ENCODE data around the gene DDX42.

DDX42 gene

DNA sequence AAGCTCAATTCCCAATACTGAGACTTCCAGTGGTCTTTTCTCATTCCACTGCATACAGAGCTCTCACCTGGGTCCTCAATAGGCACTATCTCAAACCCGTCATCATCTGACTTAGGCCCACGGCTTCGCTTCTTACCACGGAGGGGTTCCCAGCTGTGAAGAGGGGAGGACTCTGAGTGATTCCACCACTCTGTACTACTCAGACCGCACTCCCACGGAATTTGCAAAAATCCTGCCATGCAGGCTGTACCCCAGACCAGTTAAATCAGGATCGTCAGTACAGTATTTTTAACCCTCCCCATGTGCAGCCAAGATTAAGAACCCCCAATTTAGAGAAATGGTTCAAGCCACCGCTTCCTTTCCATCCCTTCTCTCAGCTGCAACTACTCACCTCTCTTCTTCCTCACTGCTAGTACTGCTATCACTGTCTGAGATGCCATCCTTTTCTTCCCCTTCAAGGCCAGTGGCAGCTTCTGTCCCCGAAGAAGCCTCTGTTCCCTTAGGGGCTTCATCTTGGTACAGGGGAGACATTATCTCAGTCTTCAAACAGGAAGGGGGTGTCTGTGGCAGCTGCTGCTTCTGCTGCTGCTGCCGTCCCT lies 47.1 kb downstream of the DDX42 start:
- in situ Hi-C loops (cut with HindIII; ENCODE audit: low sequenced_read_pairs) = no loop called here

DNA sequence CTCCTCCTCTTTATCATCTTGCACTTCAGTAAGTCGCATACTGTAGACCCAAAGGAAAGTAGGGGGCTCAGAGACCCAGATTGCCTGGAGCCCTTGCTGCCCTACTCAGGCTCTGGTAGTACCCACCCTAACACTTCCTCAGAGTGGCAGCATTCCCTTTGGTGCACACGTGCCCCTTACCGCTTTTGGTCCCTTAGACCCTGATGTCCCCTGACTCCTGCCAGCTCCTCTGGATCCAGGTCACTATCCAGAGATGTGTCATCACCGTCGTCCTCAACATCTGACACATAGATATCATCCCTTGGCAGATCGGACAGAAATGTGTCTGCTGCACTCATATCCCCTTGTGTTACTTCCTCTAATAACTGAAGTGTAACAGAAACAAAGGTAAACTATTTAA lies 47.8 kb downstream of the DDX42 start:
- in situ Hi-C loops (cut with HindIII; ENCODE audit: low sequenced_read_pairs) = no loop called here

DNA sequence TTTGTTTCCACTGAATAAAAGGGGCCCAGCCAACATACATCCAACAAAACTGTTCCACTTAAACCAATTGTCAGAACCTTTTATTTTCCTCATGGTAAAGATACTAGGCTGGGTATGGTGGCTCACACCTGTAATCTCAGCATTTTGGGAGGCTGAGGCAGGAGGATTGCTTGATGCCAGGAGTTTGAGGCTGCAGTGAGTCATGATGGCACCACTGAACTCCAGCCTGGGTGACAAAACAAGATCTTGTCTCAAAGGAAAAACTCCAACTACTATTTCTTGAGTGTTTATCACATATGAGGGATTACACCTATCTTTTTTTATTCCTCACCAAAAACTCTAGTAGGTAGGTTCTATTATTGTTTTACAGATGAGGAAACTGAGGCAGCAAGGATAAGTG lies 48.6 kb downstream of the DDX42 start:
- in situ Hi-C loops (cut with HindIII; ENCODE audit: low sequenced_read_pairs) = no loop called here

DNA sequence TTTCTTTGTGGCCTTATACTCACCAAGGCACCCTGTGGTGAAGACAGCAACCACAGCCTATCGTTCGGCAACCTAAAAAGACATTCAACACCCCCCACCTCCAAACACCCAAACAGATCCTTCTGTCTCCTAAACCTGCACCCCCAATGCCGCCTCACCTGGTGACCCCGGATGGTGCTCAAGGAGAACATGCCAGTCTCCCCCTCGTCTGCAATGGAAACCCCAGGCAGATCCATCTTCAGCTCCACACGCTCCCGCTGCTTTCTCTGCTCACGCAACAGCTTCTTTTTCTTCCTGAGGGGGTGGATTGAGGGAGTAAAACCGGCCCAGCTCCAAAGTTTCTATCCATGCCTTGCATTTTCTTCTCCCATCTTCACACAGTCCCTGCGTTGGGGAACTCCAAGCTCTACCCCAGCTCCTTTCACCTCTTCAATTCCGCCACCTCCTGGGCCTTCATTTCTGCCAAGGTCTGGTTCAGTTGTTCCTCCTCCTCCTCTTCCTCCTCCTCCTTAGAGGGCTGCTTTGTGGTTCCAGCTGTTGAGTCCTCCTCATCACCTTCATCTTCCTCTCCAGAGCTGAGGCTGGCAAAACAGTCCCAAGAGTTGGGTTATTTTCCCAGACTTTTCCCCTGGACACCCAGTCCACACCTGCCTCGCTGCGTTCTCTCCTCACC lies 49.8 kb downstream of the DDX42 start:
- in situ Hi-C loops (cut with HindIII; ENCODE audit: low sequenced_read_pairs) = no loop called here

DNA sequence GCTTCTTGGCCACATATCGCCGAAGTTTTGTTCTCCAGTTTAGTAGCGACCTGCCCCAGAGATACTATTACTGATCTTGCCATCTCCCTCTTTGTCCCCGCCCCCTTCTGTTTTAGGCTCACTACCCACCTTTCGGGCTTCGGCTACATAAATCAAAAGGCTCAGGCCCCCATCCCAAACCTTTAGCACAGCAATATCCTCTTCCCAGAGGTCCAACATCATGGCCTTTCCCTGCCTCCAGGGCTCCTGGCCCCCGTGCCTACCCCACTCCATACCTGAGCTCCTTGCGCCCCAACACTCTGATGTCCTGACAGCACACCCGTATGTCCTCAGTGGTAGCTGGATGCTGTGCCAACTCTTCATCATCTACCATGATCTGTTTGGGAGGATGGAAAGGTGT lies 50.4 kb downstream of the DDX42 start:
- in situ Hi-C loops (cut with HindIII; ENCODE audit: low sequenced_read_pairs) = no loop called here

DNA sequence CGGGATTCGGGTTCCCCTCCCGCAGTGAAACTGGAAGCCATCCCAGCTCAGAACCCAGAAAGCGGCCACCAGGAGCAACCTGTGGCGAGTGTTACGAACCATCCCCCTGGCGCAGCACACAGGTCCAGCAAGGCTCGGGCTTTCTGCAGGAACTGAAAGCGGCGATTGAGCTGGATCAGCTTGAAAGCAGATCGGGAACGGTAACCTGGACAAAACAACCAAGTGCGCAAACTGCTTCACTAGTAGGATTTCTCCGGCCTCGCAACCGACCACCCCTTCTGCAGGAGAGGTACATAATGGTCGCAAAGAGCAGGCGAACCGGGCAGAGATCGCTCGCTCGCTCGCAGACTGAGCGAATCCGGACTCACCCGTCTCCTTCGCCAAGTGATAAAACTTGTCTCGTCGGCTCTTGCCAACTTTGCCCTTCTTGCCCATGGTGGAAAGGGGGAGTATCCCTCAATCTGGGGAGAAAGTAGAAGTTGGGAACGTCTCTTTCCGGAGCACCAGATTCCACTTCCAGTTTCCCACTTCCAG lies 52.6 kb downstream of the DDX42 start:
- in situ Hi-C loops (cut with HindIII; ENCODE audit: low sequenced_read_pairs) = no loop called here

DNA sequence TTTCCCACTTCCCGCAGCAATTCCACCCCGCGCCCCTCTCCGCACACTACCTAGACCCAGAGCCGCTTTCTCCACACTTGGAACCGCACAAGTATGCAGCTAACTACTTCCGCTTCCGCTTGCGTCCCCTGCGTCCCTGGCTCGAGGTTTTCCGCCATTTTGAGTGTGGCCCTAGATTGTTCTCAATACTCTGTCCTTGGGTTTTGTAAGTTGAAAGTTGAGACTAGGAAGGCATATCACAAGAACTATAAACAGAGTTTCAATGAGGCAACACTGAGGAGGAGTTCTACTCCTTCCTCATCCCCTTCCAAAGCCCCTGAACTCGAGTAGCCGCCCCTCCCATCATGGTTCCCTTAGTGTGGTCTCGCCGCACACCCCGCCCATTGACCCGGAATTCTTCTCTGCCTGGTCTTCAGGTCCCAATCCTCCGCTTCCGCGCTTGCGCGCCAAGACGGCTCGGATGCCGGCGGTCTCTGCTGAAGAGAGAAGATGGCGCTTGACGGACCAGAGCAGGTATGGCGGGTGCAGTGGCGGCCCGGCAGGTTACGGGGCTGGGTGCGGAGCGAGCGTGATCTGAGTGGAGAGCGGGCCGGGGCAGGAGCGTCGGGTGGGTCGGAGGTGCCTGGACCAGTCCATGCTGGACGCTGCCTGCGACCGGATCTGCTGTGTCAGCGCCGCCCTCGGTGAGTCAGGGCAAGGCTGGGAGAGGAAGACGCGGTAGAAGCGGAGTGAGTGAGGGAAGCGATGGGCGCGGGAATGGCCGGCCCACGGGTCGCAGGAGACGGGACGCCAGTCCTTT lies 53.2 kb downstream of the DDX42 start, which contains the start of the genes FTSJ3 and PSMC5:
TSS of gene FTSJ3 (minus strand) at position 662 of the 799 bp plus-strand sequence. CDS start 761 bp downstream, outside the sequence.
TSS of gene PSMC5 (plus strand) at position 430 of the 799 bp plus-strand sequence. CDS start at position 490, 60 bp downstream.
- in situ Hi-C loops (cut with HindIII; ENCODE audit: low sequenced_read_pairs) = no loop called here

DNA sequence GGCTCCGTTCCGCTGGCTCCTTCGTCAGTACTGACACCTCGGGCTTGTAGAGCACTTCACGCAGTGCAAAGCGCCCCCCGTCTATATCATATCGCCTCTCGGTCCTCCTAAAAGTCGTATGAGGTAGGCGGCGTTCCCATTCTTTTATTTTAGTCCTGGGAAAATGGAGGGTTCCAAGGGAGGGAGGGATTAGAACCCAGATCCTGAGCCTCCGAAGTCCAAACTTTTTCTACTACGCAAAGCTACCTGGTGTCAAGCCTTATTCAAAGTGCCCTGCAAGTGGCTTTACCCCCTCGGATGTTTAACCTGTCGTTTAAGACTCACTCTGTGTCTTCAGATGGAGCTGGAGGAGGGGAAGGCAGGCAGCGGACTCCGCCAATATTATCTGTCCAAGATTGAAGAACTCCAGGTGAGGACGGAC lies 53.8 kb downstream of the DDX42 start:
- in situ Hi-C loops (cut with HindIII; ENCODE audit: low sequenced_read_pairs) = no loop called here

DNA sequence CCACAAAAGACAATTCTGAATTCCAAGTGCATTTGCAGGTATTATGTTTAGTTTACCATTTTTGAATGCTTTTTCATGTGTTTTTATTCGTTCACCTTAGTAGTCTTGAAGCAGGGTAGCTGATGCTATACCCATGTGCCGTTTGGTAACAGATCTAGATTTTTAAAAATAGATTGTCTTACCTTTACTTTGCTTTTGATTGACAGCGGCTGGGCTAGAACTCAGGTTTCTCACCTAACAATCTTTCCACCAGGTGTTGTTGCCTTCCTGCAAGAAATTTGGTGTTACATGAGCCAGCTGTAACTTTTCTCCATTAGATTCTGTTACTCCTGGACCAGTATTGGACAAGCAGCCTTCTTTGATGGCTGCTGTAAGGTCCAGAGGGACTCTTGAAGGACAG lies 55.0 kb downstream of the DDX42 start:
- in situ Hi-C loops (cut with HindIII; ENCODE audit: low sequenced_read_pairs) = no loop called here

DNA sequence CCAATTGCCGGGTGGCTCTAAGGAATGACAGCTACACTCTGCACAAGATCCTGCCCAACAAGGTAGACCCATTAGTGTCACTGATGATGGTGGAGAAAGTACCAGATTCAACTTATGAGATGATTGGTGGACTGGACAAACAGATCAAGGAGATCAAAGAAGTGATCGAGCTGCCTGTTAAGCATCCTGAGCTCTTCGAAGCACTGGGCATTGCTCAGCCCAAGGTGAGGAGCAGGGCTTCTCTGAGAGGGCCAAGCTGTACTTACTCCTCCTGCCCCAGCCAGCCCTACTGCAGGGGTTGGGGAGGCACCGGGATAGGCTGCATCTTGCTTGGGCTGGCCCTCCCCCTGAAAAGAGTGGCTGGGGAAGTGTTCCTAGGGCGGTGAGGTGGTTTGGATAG lies 56.3 kb downstream of the DDX42 start:
- in situ Hi-C loops (cut with HindIII; ENCODE audit: low sequenced_read_pairs) = no loop called here

DNA sequence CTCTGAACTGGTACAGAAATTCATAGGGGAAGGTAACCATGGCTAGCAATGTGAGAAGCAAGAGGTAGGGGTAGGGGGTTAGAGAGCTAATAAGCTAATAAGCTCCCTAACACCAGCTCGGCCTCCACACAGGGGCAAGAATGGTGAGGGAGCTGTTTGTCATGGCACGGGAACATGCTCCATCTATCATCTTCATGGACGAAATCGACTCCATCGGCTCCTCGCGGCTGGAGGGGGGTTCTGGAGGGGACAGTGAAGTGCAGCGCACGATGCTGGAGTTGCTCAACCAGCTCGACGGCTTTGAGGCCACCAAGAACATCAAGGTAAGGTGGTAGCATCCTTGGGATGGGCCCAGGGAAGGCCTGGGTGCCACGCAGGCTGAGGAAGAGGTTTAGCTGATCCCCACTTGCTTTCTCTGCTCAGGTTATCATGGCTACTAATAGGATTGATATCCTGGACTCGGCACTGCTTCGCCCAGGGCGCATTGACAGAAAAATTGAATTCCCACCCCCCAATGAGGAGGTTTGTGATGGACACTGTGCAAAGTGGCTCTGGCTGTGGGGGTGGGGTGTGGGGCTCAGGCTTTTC lies 57.0 kb downstream of the DDX42 start:
- in situ Hi-C loops (cut with HindIII; ENCODE audit: low sequenced_read_pairs) = no loop called here

DNA sequence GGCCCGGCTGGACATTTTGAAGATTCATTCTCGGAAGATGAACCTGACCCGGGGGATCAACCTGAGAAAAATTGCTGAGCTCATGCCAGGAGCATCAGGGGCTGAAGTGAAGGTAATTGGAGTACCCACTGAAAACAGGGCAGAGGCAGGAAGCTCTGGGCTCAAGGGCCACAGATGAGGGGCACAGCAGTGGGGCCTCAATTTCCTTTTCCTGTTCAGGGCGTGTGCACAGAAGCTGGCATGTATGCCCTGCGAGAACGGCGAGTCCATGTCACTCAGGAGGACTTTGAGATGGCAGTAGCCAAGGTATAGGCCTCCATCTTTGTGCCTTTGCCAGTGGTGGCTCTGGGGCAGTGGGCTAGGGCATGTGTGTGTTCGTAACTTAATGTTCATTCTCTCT lies 57.5 kb downstream of the DDX42 start:
- in situ Hi-C loops (cut with HindIII; ENCODE audit: low sequenced_read_pairs) = no loop called here

DNA sequence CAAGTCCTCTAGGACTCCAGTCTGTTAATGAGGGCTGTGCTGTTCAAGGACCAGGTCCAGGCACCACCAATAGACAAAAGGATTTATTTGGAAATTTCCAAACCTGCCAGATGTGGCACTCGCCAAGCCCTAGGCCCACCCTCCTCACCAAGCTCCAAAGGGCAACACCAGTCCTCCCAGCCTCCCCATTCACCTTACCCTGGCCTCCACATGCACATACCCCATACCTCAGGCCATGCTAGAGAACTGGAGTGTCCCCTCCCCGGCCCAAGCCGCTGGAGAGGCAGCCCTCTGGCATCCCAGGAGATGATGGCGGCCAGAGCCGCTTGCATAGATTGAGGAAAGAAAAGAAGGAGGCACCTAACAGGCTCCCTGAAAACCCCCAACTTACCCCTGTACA lies 58.0 kb downstream of the DDX42 start:
- in situ Hi-C loops (cut with HindIII; ENCODE audit: low sequenced_read_pairs) = no loop called here

DNA sequence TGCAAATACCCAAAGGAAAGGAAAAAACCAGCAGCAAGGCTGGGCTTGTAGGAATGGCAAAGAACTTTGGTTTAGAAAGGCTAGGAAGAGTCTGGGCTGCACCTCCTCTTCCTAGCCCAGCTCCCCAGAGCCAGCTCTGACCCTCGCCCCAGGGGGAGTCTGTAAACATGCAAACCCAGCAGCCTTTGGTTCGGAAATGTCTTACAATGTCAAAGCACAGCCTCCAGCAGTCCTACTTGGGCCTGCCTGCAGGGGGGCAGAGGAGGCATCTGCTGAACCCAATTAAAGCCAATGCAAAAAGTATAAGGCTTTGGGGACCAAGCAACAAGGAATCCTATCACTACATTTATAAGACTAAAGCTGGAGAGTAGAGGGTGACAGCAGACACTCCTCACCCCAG lies 58.5 kb downstream of the DDX42 start:
- in situ Hi-C loops (cut with HindIII; ENCODE audit: low sequenced_read_pairs) = no loop called here

DNA sequence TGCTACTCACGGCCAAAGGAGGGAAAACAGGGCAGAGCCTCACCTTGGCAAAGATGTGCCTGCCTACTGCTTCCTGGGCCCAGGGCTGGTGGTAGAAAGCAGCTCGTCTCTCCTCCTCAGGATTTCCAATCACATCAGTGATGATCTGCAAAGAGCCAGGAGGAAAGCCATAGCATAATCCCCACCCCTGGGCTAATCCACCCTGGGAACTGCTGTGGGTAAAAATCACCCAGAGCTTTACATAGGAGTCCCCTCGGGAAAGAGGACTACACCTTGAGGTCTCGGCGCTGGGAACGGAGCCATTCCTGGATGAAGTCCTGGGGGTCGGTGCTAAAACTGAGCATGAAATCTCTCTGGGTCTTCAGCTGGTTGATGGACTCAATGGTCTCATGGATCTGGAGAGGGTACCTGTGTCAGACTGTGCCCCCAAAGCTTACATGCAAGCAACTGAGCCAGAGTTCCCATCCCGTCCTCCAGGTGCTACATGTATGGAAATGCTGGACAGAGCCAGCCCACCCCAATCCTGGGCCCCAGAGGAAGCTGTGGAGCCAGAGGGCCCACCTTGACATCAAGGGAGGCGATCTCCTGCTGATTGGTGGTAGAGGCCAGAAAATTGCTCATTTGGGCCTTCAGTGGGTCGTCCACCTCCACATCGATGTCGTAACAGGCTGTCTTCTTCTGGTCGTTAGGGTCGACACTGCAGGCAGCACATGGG lies 59.2 kb downstream of the DDX42 start:
- in situ Hi-C loops (cut with HindIII; ENCODE audit: low sequenced_read_pairs) = no loop called here

DNA sequence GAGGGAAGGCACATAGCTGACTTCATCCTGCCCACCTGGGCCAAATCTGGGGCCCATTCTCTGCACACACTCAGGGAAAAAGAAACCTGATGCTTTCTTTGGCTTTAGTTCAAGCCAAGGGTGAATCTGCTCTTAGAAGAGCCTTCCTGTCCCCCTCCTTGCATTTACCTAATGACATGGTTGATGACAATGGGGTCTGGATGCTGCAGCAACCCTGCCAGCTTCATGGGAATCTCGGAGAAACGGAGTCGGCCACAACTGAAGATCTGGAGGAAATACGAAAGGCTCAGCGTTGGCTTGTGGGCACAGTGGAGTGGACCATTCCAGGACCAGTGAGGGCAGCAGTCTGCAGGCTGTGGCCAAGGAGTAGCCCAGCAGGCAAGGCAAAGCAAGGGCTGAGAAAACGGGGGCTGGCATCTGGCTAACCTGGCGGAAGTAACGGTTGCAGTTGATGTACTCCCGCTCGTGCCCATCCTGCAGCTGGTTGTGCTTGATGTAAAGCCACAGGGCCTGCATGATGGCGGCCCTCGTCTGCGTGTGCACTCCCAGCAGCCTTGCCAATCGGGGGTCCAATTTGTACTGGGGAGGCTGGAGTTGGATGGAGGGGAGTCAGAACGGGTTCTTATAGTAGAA lies 59.9 kb downstream of the DDX42 start:
- in situ Hi-C loops (cut with HindIII; ENCODE audit: low sequenced_read_pairs) = no loop called here

DNA sequence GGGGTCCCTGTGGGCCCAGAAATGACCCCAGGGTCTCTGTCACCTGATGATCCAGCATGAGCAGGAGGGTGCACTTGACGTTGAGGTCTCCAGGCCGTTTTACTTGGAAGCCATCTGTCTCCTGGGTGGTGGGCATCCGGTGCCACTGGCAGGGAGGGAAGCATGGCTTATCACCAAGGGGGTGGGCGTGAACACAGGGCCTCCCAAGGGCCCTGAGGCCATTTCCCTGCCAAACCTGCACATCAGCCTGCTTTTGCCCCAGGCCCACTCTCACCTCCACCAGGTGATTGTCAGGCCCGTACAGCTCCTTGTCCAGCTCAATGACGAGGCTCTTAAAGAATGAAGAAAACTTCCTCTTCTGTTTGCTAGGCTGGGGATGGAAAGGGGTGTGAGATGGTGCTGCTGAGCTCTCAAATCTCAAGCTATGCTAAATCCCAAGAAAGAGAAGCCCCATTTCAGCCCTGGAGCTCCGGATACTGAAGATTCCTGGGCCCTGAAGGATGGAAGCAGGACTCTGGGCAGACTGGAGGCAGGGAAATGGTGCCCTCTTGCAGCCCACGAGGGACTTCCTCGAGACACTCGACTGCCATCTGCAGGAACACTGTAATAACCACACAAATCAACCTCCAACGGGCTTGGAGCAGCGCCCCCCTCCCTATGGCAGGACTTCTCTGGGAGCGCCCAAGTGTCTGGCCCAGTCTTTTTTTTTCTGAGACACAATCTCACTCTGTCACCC lies 60.6 kb downstream of the DDX42 start:
- in situ Hi-C loops (cut with HindIII; ENCODE audit: low sequenced_read_pairs) = no loop called here

DNA sequence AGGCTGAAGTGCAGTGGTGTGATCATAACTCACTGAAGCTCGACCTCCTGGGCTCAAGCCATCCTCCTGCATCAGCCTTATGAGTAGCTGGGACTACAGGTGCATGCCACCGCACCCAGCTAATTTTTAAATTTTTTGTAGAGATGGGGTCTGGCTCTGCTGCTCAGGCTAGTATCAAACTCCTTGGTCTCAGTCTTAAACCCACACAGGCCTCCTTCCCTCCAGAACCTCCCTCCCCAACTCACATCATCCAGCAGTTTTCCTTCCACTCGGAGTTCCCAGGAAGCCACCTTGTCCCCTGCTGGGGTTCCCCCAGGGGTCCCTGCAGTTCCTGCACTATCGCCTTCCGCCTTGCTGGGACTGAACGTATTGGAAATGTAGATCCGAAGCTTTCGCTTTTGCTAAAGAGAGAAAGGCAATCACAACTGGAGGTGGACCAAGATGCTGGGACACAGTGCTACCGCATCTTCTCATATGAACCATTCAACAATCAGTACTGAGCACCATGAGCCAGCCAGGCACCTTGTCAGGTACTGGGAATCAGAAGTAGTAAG lies 61.3 kb downstream of the DDX42 start:
- in situ Hi-C loops (cut with HindIII; ENCODE audit: low sequenced_read_pairs) = no loop called here

DNA sequence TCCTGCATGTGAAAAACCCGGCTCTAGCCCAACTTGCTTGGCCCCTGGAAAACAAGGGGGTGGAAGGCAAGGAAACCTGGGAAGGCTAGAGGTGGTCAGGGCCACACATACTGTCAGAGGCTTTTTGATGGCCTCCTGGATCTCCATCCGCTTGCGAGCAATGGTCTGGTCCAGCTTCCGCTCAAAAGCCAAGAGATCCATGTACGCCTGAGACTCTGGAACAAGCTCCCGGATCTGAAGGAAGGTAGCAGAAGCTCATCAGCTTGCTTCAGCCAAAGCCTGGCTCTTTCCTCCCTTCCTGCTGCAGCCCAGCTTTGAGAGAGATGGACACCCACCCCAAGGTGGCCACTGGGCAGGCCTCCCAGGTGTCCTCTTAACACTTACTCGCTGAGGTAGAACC lies 62.8 kb downstream of the DDX42 start:
- in situ Hi-C loops (cut with HindIII; ENCODE audit: low sequenced_read_pairs) = no loop called here
